Activated CD4-positive, alpha-beta memory T cell treated with anti-CD3 and anti-CD28 coated beads, Interleukin-2, amount 10 ng/mL, durations not matched to agents 7 days and 5 days (primary cell): ENCODE measurements around the gene SYT1. TPM values are rescaled to one million over a fixed set of nuclear protein-coding genes. Genes with fewer than 3 reads are reported as not detected.

Experiments used
- CTCF ChIA-PET: fragments of 350-600 bp; sonication (Branson Sonifier 250); formaldehyde crosslinking; loops from one replicate; lab custom pipeline; 2021; ENCODE audit warnings: antibody characterized with exemption, inconsistent platforms; lab: Charles Lee
- POLR2A ChIA-PET: fragments of 350-600 bp; sonication (Branson Sonifier 250); formaldehyde crosslinking; loops from one replicate; lab custom pipeline; 2021; ENCODE audit warnings: antibody characterized with exemption; lab: Charles Lee
- DNase-seq: peaks from one replicate; pipeline ENCODE4 v3.0.0-alpha.2; 2020
- H3K27ac Mint-ChIP-seq: one replicate; pipeline ENCODE4 v1.8.0; 2021; ENCODE audit warnings: mild to moderate bottlenecking, mixed read lengths
- H3K27me3 Mint-ChIP-seq: one replicate; pipeline ENCODE4 v1.8.0; 2021; ENCODE audit warnings: mixed read lengths
- H3K36me3 Mint-ChIP-seq: one replicate; pipeline ENCODE4 v1.8.0; 2021; ENCODE audit warnings: low read depth, mixed read lengths
- H3K4me1 Mint-ChIP-seq: one replicate; pipeline ENCODE4 v1.8.0; 2021; ENCODE audit warnings: mixed read lengths
- H3K4me3 Mint-ChIP-seq: one replicate; pipeline ENCODE4 v1.8.0; 2021; ENCODE audit warnings: mild to moderate bottlenecking, mixed read lengths
- H3K9me3 Mint-ChIP-seq: one replicate; pipeline ENCODE4 v1.8.0; 2021; ENCODE audit warnings: mixed read lengths
- total RNA-seq, 2 experiments: library from RNA; stranded (reverse); gene quantifications; one replicate each; pipeline ENCODE4 v1.2.3, GENCODE V29; 2021

Gene SYT1
- total RNA-seq, 2 experiments from 2014 or later, result not detected

DNA sequence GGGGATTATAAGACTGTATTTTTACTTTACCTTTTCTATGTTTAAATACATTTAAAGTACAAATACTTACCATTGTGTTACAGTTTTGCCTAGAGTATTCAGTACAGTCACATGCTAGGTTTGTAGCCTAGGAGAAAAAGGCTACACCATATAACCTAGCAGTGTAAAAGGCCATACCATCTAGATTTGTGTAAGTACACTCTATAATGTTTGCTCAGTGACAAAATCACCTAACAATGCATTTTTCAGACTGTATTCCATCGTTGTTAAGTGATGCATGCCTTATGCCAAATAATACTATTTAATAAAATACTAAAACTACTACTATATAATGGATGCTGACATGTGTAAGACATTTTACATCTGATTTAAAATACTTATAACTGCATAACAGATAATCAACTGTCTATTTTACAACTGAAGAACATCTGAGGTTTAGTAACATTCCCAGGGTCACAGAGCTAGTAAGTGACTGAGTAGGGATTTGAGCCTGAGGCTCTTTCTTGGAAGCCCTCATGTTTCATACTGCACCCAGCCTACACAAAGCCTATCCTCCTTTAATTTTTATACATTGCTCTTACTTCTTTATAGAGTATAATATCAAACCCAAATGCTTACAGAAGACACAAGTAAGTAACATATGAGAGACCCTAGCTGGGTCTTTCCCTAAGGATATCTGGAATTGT lies 296.8 kb downstream of the SYT1 start:
- Mint-ChIP-seq H3K4me1 (no peaks in the 10 kb centered on the region), H3K27me3 (no peaks in the 10 kb centered on the region), H3K36me3 (no peaks in the 10 kb centered on the region), H3K4me3 (no peak overlapping the region), H3K9me3 (no peaks in the 10 kb centered on the region), H3K27ac (no peak overlapping the region)
- CTCF ChIA-PET, result no interaction called here
- no peak for DNase-seq
- POLR2A ChIA-PET, result no interaction called here

DNA sequence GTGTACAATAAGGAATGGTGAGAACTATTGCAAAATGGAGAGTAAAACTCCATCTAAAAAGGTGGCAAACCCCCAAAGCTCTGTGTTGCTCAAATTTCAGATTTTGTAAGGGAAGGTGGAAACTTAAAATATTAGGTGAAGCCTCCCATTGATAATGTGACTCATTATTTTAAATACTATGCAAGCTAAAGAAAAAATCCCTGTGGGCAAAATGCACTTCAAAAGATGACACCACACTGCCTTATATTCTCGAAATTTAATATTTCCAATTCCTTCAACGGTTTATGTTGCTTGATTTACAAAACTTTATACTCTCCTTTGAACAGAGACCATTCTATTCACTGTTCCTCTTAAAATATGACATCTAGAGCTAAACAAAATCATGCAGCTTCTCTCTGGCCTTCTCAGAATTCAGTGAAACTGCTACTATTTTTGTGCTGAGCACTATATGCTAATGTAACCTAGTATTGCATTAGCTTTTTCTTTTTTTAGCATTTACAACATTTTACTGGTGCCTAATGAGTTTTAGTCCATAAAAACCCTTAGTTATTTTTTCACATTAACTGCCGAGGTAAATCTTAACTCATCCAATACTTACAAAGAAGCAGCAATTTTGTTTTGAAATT lies 297.7 kb downstream of the SYT1 start:
- no peak overlapping the region for H3K27ac Mint-ChIP-seq
- CTCF ChIA-PET, result no interaction called here
- no peak overlapping the region for H3K4me3 Mint-ChIP-seq
- no peaks in the 10 kb centered on the region for H3K27me3 Mint-ChIP-seq
- H3K36me3 Mint-ChIP-seq, result no peaks in the 10 kb centered on the region
- POLR2A ChIA-PET, result no interaction called here
- no peaks in the 10 kb centered on the region for H3K9me3 Mint-ChIP-seq
- no peak for DNase-seq
- no peaks in the 10 kb centered on the region for H3K4me1 Mint-ChIP-seq

DNA sequence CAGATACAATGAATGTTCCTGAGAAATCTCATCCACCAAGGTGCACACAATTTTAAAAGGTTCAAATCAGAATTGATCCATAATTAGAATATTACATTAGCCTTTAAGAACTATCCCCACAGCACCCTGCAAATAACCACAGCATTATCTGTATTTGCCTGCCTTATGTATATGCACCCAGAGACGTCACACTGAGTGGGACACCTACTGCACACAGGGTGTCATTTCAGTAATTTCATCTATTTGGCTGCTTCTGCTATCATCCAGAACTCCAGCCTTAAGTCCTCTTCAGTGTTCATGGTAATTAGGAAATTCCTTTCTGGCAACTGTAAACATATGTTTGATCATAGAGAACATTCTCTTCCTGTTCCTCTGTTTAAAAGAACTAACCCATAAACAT lies 298.4 kb downstream of the SYT1 start:
- CTCF ChIA-PET, result no interaction called here
- Mint-ChIP-seq H3K9me3 (no peaks in the 10 kb centered on the region), H3K4me1 (no peaks in the 10 kb centered on the region), H3K27me3 (no peaks in the 10 kb centered on the region), H3K36me3 (no peaks in the 10 kb centered on the region), H3K27ac (no peak overlapping the region), H3K4me3 (no peak overlapping the region)
- POLR2A ChIA-PET, result no interaction called here
- no peak for DNase-seq

DNA sequence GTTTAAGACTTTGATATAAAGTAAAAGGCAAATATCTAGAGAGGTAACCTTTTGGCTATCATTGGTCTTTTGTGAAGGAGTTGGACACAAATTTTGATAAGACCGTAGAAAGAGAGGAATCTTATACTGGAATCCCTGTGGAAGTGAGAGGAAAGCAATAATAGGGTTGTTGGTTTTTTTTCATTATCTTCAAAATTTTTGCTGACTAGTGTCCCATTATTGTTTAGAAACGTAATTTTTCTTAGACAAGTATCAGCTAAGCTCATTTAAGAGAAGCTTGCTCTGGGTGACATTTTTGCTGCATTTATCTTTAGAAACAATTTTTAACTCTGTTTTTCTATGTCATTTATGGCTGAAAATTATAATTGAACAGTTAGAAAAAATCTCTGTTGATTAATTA lies 300.3 kb downstream of the SYT1 start:
- Mint-ChIP-seq H3K9me3 (no peaks in the 10 kb centered on the region), H3K4me1 (no peaks in the 10 kb centered on the region), H3K4me3 (no peak overlapping the region), H3K36me3 (no peaks in the 10 kb centered on the region), H3K27ac (no peak overlapping the region), H3K27me3 (no peaks in the 10 kb centered on the region)
- CTCF ChIA-PET, result no interaction called here
- POLR2A ChIA-PET, result no interaction called here
- no peak for DNase-seq

DNA sequence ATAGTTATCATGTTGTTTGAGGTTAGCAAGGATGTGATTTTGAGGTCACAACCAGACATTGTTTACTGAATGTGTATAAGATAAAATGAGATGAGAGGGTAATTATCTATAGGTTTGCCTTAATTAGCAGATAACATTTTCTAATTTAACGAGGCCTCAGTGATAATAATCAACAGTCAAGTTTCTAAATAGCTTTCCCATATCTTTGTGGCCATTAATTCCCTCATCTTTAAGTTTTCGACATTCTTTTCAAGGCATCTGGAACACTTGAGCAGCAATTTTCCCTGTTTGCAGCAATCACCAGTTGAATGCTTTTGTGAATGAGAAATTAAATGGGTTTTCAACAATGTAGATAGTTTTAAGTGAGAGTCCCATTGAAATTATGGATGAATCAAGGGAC lies 304.1 kb downstream of the SYT1 start:
- no peak for DNase-seq
- H3K36me3 Mint-ChIP-seq, result no peaks in the 10 kb centered on the region
- no peaks in the 10 kb centered on the region for H3K4me1 Mint-ChIP-seq
- CTCF ChIA-PET, result no interaction called here
- no peaks in the 10 kb centered on the region for H3K27me3 Mint-ChIP-seq
- POLR2A ChIA-PET, result no interaction called here
- H3K27ac Mint-ChIP-seq, result no peak overlapping the region
- no peaks in the 10 kb centered on the region for H3K9me3 Mint-ChIP-seq
- H3K4me3 Mint-ChIP-seq, result no peak overlapping the region

DNA sequence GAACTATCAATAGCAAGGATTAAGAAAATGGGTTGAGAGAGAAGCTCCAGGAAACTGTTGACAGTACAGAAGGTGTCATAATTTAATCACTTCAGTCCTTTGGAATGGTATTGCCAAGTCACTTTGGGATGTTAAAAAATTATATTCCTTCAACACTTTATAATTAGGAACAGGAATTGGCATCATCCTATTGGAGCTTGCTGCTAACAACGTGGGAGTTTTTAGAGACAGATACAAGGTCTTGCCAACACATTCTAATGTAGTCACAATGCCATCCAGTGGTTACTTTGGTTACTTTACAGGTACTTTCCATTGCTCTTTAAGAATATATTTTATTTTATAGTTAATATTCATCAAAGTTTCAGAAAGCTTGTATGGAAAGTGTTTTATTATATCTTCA lies 310.1 kb downstream of the SYT1 start:
- POLR2A ChIA-PET, result no interaction called here
- Mint-ChIP-seq H3K27me3 (no peaks in the 10 kb centered on the region), H3K9me3 (peaks cover 2% of the 10 kb centered on the region), H3K36me3 (no peaks in the 10 kb centered on the region), H3K4me1 (no peaks in the 10 kb centered on the region), H3K27ac (no peak overlapping the region), H3K4me3 (no peak overlapping the region)
- CTCF ChIA-PET, result no interaction called here
- no peak for DNase-seq

DNA sequence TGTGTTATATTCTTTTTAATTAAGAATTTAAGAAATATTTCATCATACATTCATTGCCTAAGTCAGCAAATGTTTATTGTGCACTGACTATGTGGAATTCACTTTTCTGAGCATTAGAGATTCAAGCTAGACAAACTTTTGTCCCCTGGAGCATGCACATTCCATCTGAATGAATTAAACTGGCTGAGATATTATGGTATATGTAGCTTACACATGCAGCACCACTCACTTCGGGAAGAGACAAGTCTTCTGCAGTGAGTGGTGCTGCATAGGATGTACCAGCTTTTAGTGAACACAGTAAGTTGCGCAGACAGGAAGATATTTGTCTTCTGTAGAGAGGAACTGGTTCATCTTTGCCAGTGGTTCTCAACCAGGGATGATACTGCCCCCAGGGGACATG lies 318.4 kb downstream of the SYT1 start:
- H3K27ac Mint-ChIP-seq, result no peak overlapping the region
- DNase-seq, result no peak
- no peak overlapping the region for H3K4me3 Mint-ChIP-seq
- ChIA-PET POLR2A (no interaction called here), CTCF (no interaction called here)
- no peaks in the 10 kb centered on the region for H3K4me1 Mint-ChIP-seq
- H3K9me3 Mint-ChIP-seq, result no peaks in the 10 kb centered on the region
- H3K36me3 Mint-ChIP-seq, result no peaks in the 10 kb centered on the region
- H3K27me3 Mint-ChIP-seq, result no peaks in the 10 kb centered on the region

DNA sequence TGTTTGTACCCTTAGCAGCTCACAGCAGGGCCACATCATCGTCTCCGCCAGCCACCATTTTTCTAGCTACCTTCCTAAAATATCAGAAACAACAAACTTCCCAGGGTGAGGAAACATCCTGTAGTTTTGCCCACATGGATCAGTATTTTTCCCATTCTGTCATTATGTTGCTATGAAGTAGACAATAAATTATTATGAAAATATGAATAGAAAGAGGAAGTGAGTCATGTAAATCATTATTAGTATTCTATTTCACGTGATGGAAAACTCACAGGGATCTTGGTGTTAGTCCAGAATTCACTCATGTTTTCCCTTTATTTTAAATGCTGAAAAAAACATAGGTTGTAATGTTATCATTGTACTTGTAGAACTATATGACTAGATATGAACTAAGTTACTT lies 319.4 kb downstream of the SYT1 start:
- CTCF ChIA-PET, result no interaction called here
- POLR2A ChIA-PET, result no interaction called here

DNA sequence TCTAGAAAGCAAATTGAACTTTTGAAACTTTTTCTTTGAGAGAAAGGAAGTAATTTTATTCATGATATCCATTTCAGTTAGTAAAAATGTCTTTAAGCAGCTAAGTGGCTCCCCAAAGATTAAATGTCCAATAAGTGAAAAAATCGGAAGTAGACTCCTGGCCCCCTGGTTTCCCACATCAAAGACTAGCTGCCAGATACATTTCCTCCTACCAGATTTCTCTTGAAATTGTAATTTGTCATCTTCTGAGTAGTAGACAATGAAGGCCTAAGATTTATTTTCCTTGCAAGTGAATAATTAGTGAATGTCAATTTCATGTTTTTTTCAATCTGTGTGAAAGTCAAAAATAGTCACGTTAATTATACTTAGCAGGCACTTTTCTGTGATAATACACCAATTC lies 321.9 kb downstream of the SYT1 start:
- CTCF ChIA-PET, result no interaction called here
- no peak for DNase-seq
- H3K9me3 Mint-ChIP-seq, result no peaks in the 10 kb centered on the region
- H3K27ac Mint-ChIP-seq, result no peak overlapping the region
- H3K4me1 Mint-ChIP-seq, result no peaks in the 10 kb centered on the region
- no peak overlapping the region for H3K4me3 Mint-ChIP-seq
- H3K27me3 Mint-ChIP-seq, result no peaks in the 10 kb centered on the region
- POLR2A ChIA-PET, result no interaction called here
- H3K36me3 Mint-ChIP-seq, result no peaks in the 10 kb centered on the region

More for the DNA sequence above, 319.4 kb downstream of the SYT1 start:
- Mint-ChIP-seq H3K9me3 (no peaks in the 10 kb centered on the region), H3K4me1 (no peaks in the 10 kb centered on the region), H3K27me3 (no peaks in the 10 kb centered on the region), H3K36me3 (no peaks in the 10 kb centered on the region), H3K4me3 (no peak overlapping the region), H3K27ac (no peak overlapping the region)
- no peak for DNase-seq

DNA sequence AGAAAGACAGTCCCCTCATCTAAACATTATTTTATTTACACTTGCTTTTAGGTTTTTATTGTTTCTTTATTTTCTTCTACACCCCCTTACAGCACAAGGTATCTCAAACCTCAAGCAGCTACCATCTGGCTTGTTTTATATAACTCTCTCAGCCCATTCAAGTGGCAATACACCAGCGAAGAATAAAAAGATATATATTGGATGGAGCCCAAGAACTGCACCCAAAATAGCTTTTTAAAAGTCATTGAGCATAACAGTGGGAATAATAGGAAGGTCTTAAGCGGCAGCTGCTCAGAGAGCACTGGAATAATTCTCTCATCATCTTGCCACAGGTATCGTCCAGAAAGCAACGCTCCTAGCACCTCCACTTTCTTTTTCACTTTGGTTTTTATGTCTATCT lies 322.5 kb downstream of the SYT1 start:
- Mint-ChIP-seq H3K36me3 (no peaks in the 10 kb centered on the region), H3K4me1 (no peaks in the 10 kb centered on the region), H3K27me3 (no peaks in the 10 kb centered on the region), H3K9me3 (no peaks in the 10 kb centered on the region), H3K27ac (no peak overlapping the region), H3K4me3 (no peak overlapping the region)
- no peak for DNase-seq
- ChIA-PET POLR2A (no interaction called here), CTCF (no interaction called here)

DNA sequence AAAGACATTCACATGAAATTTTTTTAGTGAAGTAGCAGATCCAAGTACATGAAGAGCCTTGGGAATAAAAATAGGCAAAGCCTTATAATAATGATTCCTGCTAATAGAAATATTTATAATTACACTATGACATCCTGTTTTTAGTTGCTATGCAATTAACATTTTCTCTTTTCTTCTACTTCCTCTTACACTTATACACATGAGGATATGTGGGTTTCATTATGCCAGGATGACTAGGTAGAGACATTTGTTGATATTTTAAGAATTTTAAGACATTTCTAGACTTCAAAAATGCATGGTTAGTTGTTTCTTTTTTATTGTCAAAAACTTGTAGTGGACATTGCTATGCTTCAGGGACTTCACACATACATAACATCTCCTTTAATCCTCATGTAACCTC lies 326.8 kb downstream of the SYT1 start:
- Mint-ChIP-seq H3K4me1 (no peaks in the 10 kb centered on the region), H3K9me3 (peaks cover 2% of the 10 kb centered on the region), H3K4me3 (no peak overlapping the region), H3K27ac (no peak overlapping the region), H3K36me3 (no peaks in the 10 kb centered on the region), H3K27me3 (no peaks in the 10 kb centered on the region)
- ChIA-PET CTCF (no interaction called here), POLR2A (no interaction called here)
- no peak for DNase-seq

DNA sequence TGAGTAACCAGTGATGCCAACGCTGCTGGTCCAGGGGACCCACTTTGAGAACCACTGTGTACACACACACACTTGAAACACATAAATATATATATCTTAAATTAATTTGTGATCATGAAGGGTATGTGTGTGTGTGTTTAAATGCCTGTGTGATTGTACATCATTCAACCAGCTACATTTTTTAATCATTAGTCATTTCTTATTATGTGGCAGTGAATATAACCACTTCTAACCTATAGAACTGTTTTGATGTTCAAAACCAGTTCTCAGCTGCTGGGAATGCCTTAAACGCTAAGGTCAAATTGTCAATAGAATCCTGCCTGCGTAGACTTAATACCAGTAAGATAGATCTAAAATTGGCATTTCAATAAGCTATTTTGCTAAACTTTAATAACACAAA lies 330.0 kb downstream of the SYT1 start:
- ChIA-PET POLR2A (no interaction called here), CTCF (interaction anchor here (1.5 kb wide), 1 partner anchor 10 kb away, joined by 3 read pairs; no protein-coding TSS in a partner anchor)
- Mint-ChIP-seq H3K27me3 (no peaks in the 10 kb centered on the region), H3K4me3 (no peak overlapping the region), H3K36me3 (no peaks in the 10 kb centered on the region), H3K27ac (no peak overlapping the region), H3K9me3 (peaks cover 5% of the 10 kb centered on the region), H3K4me1 (no peaks in the 10 kb centered on the region)
- DNase-seq, result no peak

DNA sequence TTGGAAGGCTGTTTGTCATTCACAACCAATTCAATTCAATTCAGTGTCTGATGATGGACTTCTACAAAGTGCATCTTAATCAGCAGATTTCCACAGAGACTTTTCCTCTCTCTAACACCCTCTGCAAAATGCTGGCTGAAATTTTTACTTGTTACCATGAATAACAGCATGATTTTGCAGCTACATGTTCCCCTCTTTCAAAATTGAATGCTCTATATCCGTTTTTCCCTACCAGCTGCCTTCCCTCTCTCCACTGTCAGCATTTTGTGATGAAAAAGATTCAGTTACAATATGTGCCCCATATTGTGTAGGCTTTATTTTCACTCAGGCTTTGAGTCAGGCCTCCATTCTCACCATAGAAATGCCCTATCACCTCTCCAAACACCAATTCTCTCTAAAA lies 334.6 kb downstream of the SYT1 start:
- POLR2A ChIA-PET, result no interaction called here
- Mint-ChIP-seq H3K4me3 (no peak overlapping the region), H3K36me3 (no peaks in the 10 kb centered on the region), H3K27ac (no peak overlapping the region), H3K27me3 (no peaks in the 10 kb centered on the region), H3K4me1 (no peaks in the 10 kb centered on the region), H3K9me3 (peaks cover 5% of the 10 kb centered on the region)
- CTCF ChIA-PET, result no interaction called here
- DNase-seq, result no peak

DNA sequence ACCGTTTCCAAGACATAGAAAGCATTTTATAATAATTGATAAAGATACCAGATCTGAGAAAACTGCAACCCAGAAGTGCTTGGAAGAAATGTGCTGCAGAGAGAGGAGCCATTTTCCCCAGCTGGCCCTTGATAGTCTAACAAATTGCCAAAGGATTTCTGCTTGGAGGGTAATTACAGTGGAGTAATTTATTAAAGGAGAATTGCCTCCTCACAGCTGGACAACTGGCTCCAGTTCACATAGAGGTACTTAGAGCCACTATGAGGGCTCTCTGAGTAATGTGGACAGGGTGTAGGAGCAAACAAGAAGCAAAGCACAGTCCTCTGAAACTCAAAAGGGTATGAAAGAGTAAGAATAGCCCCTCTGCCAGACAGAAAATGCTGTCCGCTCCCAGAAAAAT lies 335.6 kb downstream of the SYT1 start:
- DNase-seq, result no peak
- H3K27me3 Mint-ChIP-seq, result no peaks in the 10 kb centered on the region
- H3K4me1 Mint-ChIP-seq, result no peaks in the 10 kb centered on the region
- no peak overlapping the region for H3K4me3 Mint-ChIP-seq
- peaks cover 5% of the 10 kb centered on the region for H3K9me3 Mint-ChIP-seq
- H3K36me3 Mint-ChIP-seq, result no peaks in the 10 kb centered on the region
- ChIA-PET POLR2A (no interaction called here), CTCF (no interaction called here)
- no peak overlapping the region for H3K27ac Mint-ChIP-seq
